Central memory CD8-positive, alpha-beta T cell (primary cell): ENCODE data around the gene KDELR1.
"Not testable (repeated sequence)": the region's sequence is repeated elsewhere in the genome, so short reads cannot be mapped to it uniquely, and the experiment has no call there.

ENCODE experiments used
- ATAC-seq: fragments of 150-1000 bp; cut with Tn5 transposase; replicated peaks from 2 replicates; pipeline ENCODE4 v1.10.0; 2022; ENCODE audit warnings: mild to moderate bottlenecking, moderate FRiP score, moderate number of reproducible peaks; ENCODE audit not compliant: poor library complexity, severe bottlenecking; ENCODE audit errors: extremely low read depth
- DNase-seq, 2 donors: peaks; one replicate each; pipeline ENCODE4 v3.0.0; 2021; ENCODE audit warnings: low spot score in 2 of 2
- H3K27ac Mint-ChIP-seq: one replicate; pipeline ENCODE4 v1.8.0; 2022; ENCODE audit warnings: low read depth, mild to moderate bottlenecking, moderate library complexity, mixed read lengths
- H3K27me3 Mint-ChIP-seq: one replicate; pipeline ENCODE4 v1.8.0; 2022; ENCODE audit warnings: mixed read lengths
- H3K36me3 Mint-ChIP-seq: one replicate; pipeline ENCODE4 v1.8.0; 2022; ENCODE audit warnings: mild to moderate bottlenecking, moderate library complexity, mixed read lengths; ENCODE audit not compliant: insufficient read depth
- H3K4me1 Mint-ChIP-seq: one replicate; pipeline ENCODE4 v1.8.0; 2022; ENCODE audit warnings: mixed read lengths
- H3K4me3 Mint-ChIP-seq: one replicate; pipeline ENCODE4 v1.8.0; 2022; ENCODE audit warnings: mild to moderate bottlenecking, moderate library complexity, mixed read lengths
- H3K9me3 Mint-ChIP-seq: one replicate; pipeline ENCODE4 v1.8.0; 2022; ENCODE audit warnings: mixed read lengths

The KDELR1 gene

GRCh38 chr19:48379058-48379457, 12.3 kb downstream of the KDELR1 start:
- H3K27me3 Mint-ChIP-seq = peaks cover 1% of the 10 kb centered on the region
- DNase-seq (no peak), ATAC-seq (no peak)
- H3K27ac Mint-ChIP-seq = no peak overlapping the region
- H3K4me3 Mint-ChIP-seq = no peak overlapping the region
- H3K9me3 Mint-ChIP-seq = no peaks in the 10 kb centered on the region
- H3K4me1 Mint-ChIP-seq = peaks cover 2% of the 10 kb centered on the region
- H3K36me3 Mint-ChIP-seq = peaks cover 15% of the 10 kb centered on the region

- DNase-seq = no peak
- Mint-ChIP-seq H3K4me3 (no peak overlapping the region), H3K4me1 (no peaks in the 10 kb centered on the region), H3K27me3 (peaks cover 10% of the 10 kb centered on the region), H3K9me3 (no peaks in the 10 kb centered on the region), H3K27ac (no peak overlapping the region), H3K36me3 (peaks cover 14% of the 10 kb centered on the region)
- ATAC-seq = no peak
Measured at GRCh38 chr19:48378194-48378570, 13.2 kb downstream of the KDELR1 start.

GRCh38 chr19:48373567-48373966, 17.8 kb downstream of the KDELR1 start:
- ATAC-seq (no peak), DNase-seq (no peak)
- peaks cover 17% of the 10 kb centered on the region for H3K27me3 Mint-ChIP-seq
- H3K4me1 Mint-ChIP-seq = no peaks in the 10 kb centered on the region
- no peak overlapping the region for H3K4me3 Mint-ChIP-seq
- peaks cover 1% of the 10 kb centered on the region for H3K36me3 Mint-ChIP-seq
- H3K9me3 Mint-ChIP-seq = no peaks in the 10 kb centered on the region
- H3K27ac Mint-ChIP-seq = no peak overlapping the region

- DNase-seq = no peak
- no peak for ATAC-seq
- Mint-ChIP-seq H3K9me3 (no peaks in the 10 kb centered on the region), H3K36me3 (peaks cover 3% of the 10 kb centered on the region), H3K27ac (no peak overlapping the region), H3K27me3 (peaks cover 17% of the 10 kb centered on the region), H3K4me3 (no peak overlapping the region), H3K4me1 (no peaks in the 10 kb centered on the region)
Measured at GRCh38 chr19:48372904-48373303, 18.4 kb downstream of the KDELR1 start.

GRCh38 chr19:48371771-48372170, 19.6 kb downstream of the KDELR1 start:
- not testable (repeated sequence) for H3K4me1 Mint-ChIP-seq, H3K9me3 Mint-ChIP-seq, ATAC-seq, H3K27ac Mint-ChIP-seq, H3K36me3 Mint-ChIP-seq, H3K4me3 Mint-ChIP-seq, DNase-seq
- H3K27me3 Mint-ChIP-seq = peaks cover 17% of the 10 kb centered on the region

- no peak for DNase-seq
- H3K36me3 Mint-ChIP-seq = peaks cover 1% of the 10 kb centered on the region
- peaks cover 17% of the 10 kb centered on the region for H3K27me3 Mint-ChIP-seq
- H3K27ac Mint-ChIP-seq = no peak overlapping the region
- no peaks in the 10 kb centered on the region for H3K4me1 Mint-ChIP-seq
- H3K9me3 Mint-ChIP-seq = no peaks in the 10 kb centered on the region
- no peak overlapping the region for H3K4me3 Mint-ChIP-seq
- ATAC-seq = no peak
Measured at GRCh38 chr19:48371367-48371766, 20.0 kb downstream of the KDELR1 start.

GRCh38 chr19:48370955-48371354, 20.4 kb downstream of the KDELR1 start:
- Mint-ChIP-seq H3K9me3 (no peaks in the 10 kb centered on the region), H3K27me3 (peaks cover 17% of the 10 kb centered on the region), H3K4me3 (no peak overlapping the region), H3K27ac (no peak overlapping the region), H3K4me1 (no peaks in the 10 kb centered on the region), H3K36me3 (peaks cover 1% of the 10 kb centered on the region)
- no peak for ATAC-seq
- no peak for DNase-seq

GRCh38 chr19:48368936-48369335, 22.4 kb downstream of the KDELR1 start:
- Mint-ChIP-seq H3K36me3 (peaks cover 5% of the 10 kb centered on the region), H3K27me3 (peaks cover 14% of the 10 kb centered on the region), H3K4me3 (no peak overlapping the region), H3K27ac (no peak overlapping the region), H3K4me1 (peaks cover 6% of the 10 kb centered on the region), H3K9me3 (no peaks in the 10 kb centered on the region)
- no peak for ATAC-seq
- DNase-seq = no peak

GRCh38 chr19:48367855-48368254, 23.5 kb downstream of the KDELR1 start:
- Mint-ChIP-seq H3K27ac (no peak overlapping the region), H3K4me3 (no peak overlapping the region), H3K9me3 (no peaks in the 10 kb centered on the region), H3K4me1 (peaks cover 17% of the 10 kb centered on the region), H3K36me3 (peaks cover 8% of the 10 kb centered on the region), H3K27me3 (peaks cover 3% of the 10 kb centered on the region)
- ATAC-seq (no peak), DNase-seq (no peak)

- Mint-ChIP-seq H3K27ac (no peak overlapping the region), H3K36me3 (peaks cover 8% of the 10 kb centered on the region), H3K4me1 (peaks cover 21% of the 10 kb centered on the region), H3K4me3 (no peak overlapping the region), H3K9me3 (no peaks in the 10 kb centered on the region), H3K27me3 (no peaks in the 10 kb centered on the region)
- DNase-seq (no peak), ATAC-seq (no peak)
Measured at GRCh38 chr19:48365602-48366001, 25.7 kb downstream of the KDELR1 start.

GRCh38 chr19:48364598-48365348, 26.6 kb downstream of the KDELR1 start:
- Mint-ChIP-seq H3K27me3 (no peaks in the 10 kb centered on the region), H3K9me3 (no peaks in the 10 kb centered on the region), H3K27ac (peak overlapping the region; percentile 69), H3K36me3 (peaks cover 9% of the 10 kb centered on the region), H3K4me1 (peaks cover 21% of the 10 kb centered on the region), H3K4me3 (peak overlapping the region; percentile 80)
- ATAC-seq = peak; percentile 4
- no peak for DNase-seq

- H3K9me3 Mint-ChIP-seq = no peaks in the 10 kb centered on the region
- H3K36me3 Mint-ChIP-seq = peaks cover 10% of the 10 kb centered on the region
- H3K4me1 Mint-ChIP-seq = peaks cover 21% of the 10 kb centered on the region
- H3K27me3 Mint-ChIP-seq = no peaks in the 10 kb centered on the region
- H3K4me3 Mint-ChIP-seq = peak within 1 kb of the TSS; percentile 80
- DNase-seq = peak; percentile 91 to 98
- ATAC-seq = peak; percentile 90
- H3K27ac Mint-ChIP-seq = peak within 1 kb of the TSS; percentile 69
Measured at GRCh38 chr19:48363810-48364597, 27.3 kb downstream of the KDELR1 start, which contains the start of the genes SYNGR4 and TMEM143. Gene SYNGR4 (plus strand): TSS chr19:48364367. CDS start chr19:48365843, 1,476 bp downstream. Gene TMEM143 (minus strand): TSS chr19:48363940. CDS start chr19:48363920, 20 bp downstream.

GRCh38 chr19:48363500-48363809, 27.9 kb downstream of the KDELR1 start:
- H3K27me3 Mint-ChIP-seq = no peaks in the 10 kb centered on the region
- H3K9me3 Mint-ChIP-seq = no peaks in the 10 kb centered on the region
- ATAC-seq = no peak
- peaks cover 23% of the 10 kb centered on the region for H3K4me1 Mint-ChIP-seq
- H3K27ac Mint-ChIP-seq = peak overlapping the region; percentile 69
- peak overlapping the region; percentile 80 for H3K4me3 Mint-ChIP-seq
- H3K36me3 Mint-ChIP-seq = peaks cover 10% of the 10 kb centered on the region
- no peak for DNase-seq
